Activated T-helper 1 cell treated with anti-CD3 and anti-CD28 coated beads, Interleukin-12 subunit alpha, Interleukin-12 subunit beta, Interleukin-2, Interleukin-4 antibody, amounts not matched to agents 30 ng/mL and 10 ng/mL and 1 ng/mL, durations not matched to agents 14 hours and 24 hours and 36 hours (primary cell): ENCODE measurements around the gene YES1. TPM values are rescaled to one million over a fixed set of nuclear protein-coding genes. Genes with fewer than 3 reads are reported as not detected.
"Not testable (repeated sequence)": the region's sequence is repeated elsewhere in the genome, so short reads cannot be mapped to it uniquely, and the experiment has no call there.

Source experiments
- DNase-seq: peaks from one replicate; pipeline ENCODE4 v3.0.0; 2021; ENCODE audit warnings: low spot score
- H3K27ac Mint-ChIP-seq: one replicate; pipeline ENCODE4 v1.8.0; 2021; ENCODE audit warnings: mild to moderate bottlenecking, mixed read lengths
- H3K27me3 Mint-ChIP-seq: one replicate; pipeline ENCODE4 v1.8.0; 2022; ENCODE audit warnings: mild to moderate bottlenecking, moderate library complexity, mixed read lengths; ENCODE audit not compliant: insufficient read depth
- H3K36me3 Mint-ChIP-seq: one replicate; pipeline ENCODE4 v1.8.0; 2021; ENCODE audit warnings: low read depth, mixed read lengths
- H3K4me1 Mint-ChIP-seq: one replicate; pipeline ENCODE4 v1.8.0; 2021; ENCODE audit warnings: low read depth, mixed read lengths
- H3K4me3 Mint-ChIP-seq: one replicate; pipeline ENCODE4 v1.8.0; 2021; ENCODE audit warnings: mild to moderate bottlenecking, moderate library complexity, mixed read lengths
- H3K9me3 Mint-ChIP-seq: one replicate; pipeline ENCODE4 v1.8.0; 2021; ENCODE audit warnings: mixed read lengths
- intact Hi-C: fragments of 100-400 bp; cut with micrococcal nuclease; formaldehyde crosslinking; loops from one replicate; pipeline ENCODE4 v1.15.1; 2024
- total RNA-seq: library from RNA; stranded (reverse); gene quantifications from 2 replicates; pipeline ENCODE4 v1.2.3, GENCODE V29; 2022

Gene YES1
- total RNA-seq, 1 donor from 2014 or later, result 18.5 TPM

GRCh38 chr18:799943-800342 lies 12.1 kb downstream of the YES1 start:
- H3K27ac Mint-ChIP-seq, result no peak overlapping the region
- intact Hi-C loops, result loop anchor here (5.0 kb wide), 1 partner anchor 38 kb away; no protein-coding TSS in a partner anchor
- no peaks in the 10 kb centered on the region for H3K9me3 Mint-ChIP-seq
- no peak overlapping the region for H3K4me3 Mint-ChIP-seq
- no peak for DNase-seq
- peaks cover 10% of the 10 kb centered on the region for H3K36me3 Mint-ChIP-seq
- H3K4me1 Mint-ChIP-seq, result peaks cover 48% of the 10 kb centered on the region
- H3K27me3 Mint-ChIP-seq, result no peaks in the 10 kb centered on the region

- not testable (repeated sequence) for H3K9me3 Mint-ChIP-seq, DNase-seq, H3K4me3 Mint-ChIP-seq, H3K27me3 Mint-ChIP-seq, H3K36me3 Mint-ChIP-seq, H3K27ac Mint-ChIP-seq
- intact Hi-C loops, result loop anchor here (5.0 kb wide), 1 partner anchor 33 kb away; no protein-coding TSS in a partner anchor
- H3K4me1 Mint-ChIP-seq, result peaks cover 42% of the 10 kb centered on the region
Observed at GRCh38 chr18:795383-795782, 16.7 kb downstream of the YES1 start.

- Mint-ChIP-seq H3K27me3 (no peaks in the 10 kb centered on the region), H3K4me3 (no peak overlapping the region), H3K4me1 (peaks cover 30% of the 10 kb centered on the region)
Observed at GRCh38 chr18:789397-789796, 22.6 kb downstream of the YES1 start.

GRCh38 chr18:785242-785641 lies 26.8 kb downstream of the YES1 start:
- intact Hi-C loops, result no loop called here
- H3K27ac Mint-ChIP-seq, result no peak overlapping the region
- H3K4me1 Mint-ChIP-seq, result peaks cover 32% of the 10 kb centered on the region
- H3K27me3 Mint-ChIP-seq, result no peaks in the 10 kb centered on the region
- no peak for DNase-seq
- H3K36me3 Mint-ChIP-seq, result no peaks in the 10 kb centered on the region
- no peak overlapping the region for H3K4me3 Mint-ChIP-seq
- no peaks in the 10 kb centered on the region for H3K9me3 Mint-ChIP-seq

More at GRCh38 chr18:789397-789796, 22.6 kb downstream of the YES1 start:
- intact Hi-C loops, result loop anchor here (2.0 kb wide), 1 partner anchor 41 kb away; no protein-coding TSS in a partner anchor
- Mint-ChIP-seq H3K9me3 (no peaks in the 10 kb centered on the region), H3K36me3 (no peaks in the 10 kb centered on the region), H3K27ac (no peak overlapping the region)
- DNase-seq, result no peak

GRCh38 chr18:784470-785172 lies 27.4 kb downstream of the YES1 start:
- Mint-ChIP-seq H3K27me3 (no peaks in the 10 kb centered on the region), H3K9me3 (no peaks in the 10 kb centered on the region), H3K36me3 (no peaks in the 10 kb centered on the region), H3K4me1 (peaks cover 34% of the 10 kb centered on the region), H3K27ac (no peak overlapping the region), H3K4me3 (no peak overlapping the region)
- DNase-seq, result no peak
- intact Hi-C loops, result no loop called here

GRCh38 chr18:778194-778927 lies 33.7 kb downstream of the YES1 start:
- H3K9me3 Mint-ChIP-seq, result no peaks in the 10 kb centered on the region
- intact Hi-C loops, result no loop called here

GRCh38 chr18:777021-777420 lies 35.0 kb downstream of the YES1 start:
- no peak overlapping the region for H3K4me3 Mint-ChIP-seq
- peaks cover 16% of the 10 kb centered on the region for H3K4me1 Mint-ChIP-seq
- no peaks in the 10 kb centered on the region for H3K27me3 Mint-ChIP-seq
- no peak for DNase-seq
- H3K9me3 Mint-ChIP-seq, result no peaks in the 10 kb centered on the region
- no peak overlapping the region for H3K27ac Mint-ChIP-seq
- H3K36me3 Mint-ChIP-seq, result peaks cover 10% of the 10 kb centered on the region
- intact Hi-C loops, result no loop called here

More at GRCh38 chr18:778194-778927, 33.7 kb downstream of the YES1 start:
- H3K27me3 Mint-ChIP-seq, result no peaks in the 10 kb centered on the region
- H3K4me3 Mint-ChIP-seq, result no peak overlapping the region
- DNase-seq, result no peak
- H3K4me1 Mint-ChIP-seq, result peaks cover 19% of the 10 kb centered on the region
- no peak overlapping the region for H3K27ac Mint-ChIP-seq
- peaks cover 10% of the 10 kb centered on the region for H3K36me3 Mint-ChIP-seq

- H3K27me3 Mint-ChIP-seq, H3K4me3 Mint-ChIP-seq, H3K36me3 Mint-ChIP-seq, H3K27ac Mint-ChIP-seq, H3K9me3 Mint-ChIP-seq, DNase-seq, intact Hi-C loops: not testable (repeated sequence)
- peaks cover 17% of the 10 kb centered on the region for H3K4me1 Mint-ChIP-seq
Observed at GRCh38 chr18:776044-776443, 36.0 kb downstream of the YES1 start.

GRCh38 chr18:774811-775210 lies 37.2 kb downstream of the YES1 start:
- no peak for DNase-seq
- H3K36me3 Mint-ChIP-seq, result peaks cover 13% of the 10 kb centered on the region
- H3K27ac Mint-ChIP-seq, result no peak overlapping the region
- H3K27me3 Mint-ChIP-seq, result no peaks in the 10 kb centered on the region
- intact Hi-C loops, result no loop called here
- H3K9me3 Mint-ChIP-seq, result no peaks in the 10 kb centered on the region
- no peak overlapping the region for H3K4me3 Mint-ChIP-seq
- peaks cover 18% of the 10 kb centered on the region for H3K4me1 Mint-ChIP-seq

GRCh38 chr18:773980-774624 lies 37.9 kb downstream of the YES1 start:
- intact Hi-C loops, result no loop called here
- no peak overlapping the region for H3K27ac Mint-ChIP-seq
- no peaks in the 10 kb centered on the region for H3K27me3 Mint-ChIP-seq
- no peaks in the 10 kb centered on the region for H3K9me3 Mint-ChIP-seq
- H3K4me3 Mint-ChIP-seq, result no peak overlapping the region
- H3K4me1 Mint-ChIP-seq, result peaks cover 18% of the 10 kb centered on the region
- peaks cover 13% of the 10 kb centered on the region for H3K36me3 Mint-ChIP-seq
- DNase-seq, result no peak

GRCh38 chr18:770583-770961 lies 41.5 kb downstream of the YES1 start:
- H3K4me3 Mint-ChIP-seq, result no peak overlapping the region
- H3K27ac Mint-ChIP-seq, result no peak overlapping the region
- intact Hi-C loops, result no loop called here

GRCh38 chr18:767961-768360 lies 44.1 kb downstream of the YES1 start:
- intact Hi-C loops, result no loop called here
- DNase-seq, result no peak
- H3K27me3 Mint-ChIP-seq, result no peaks in the 10 kb centered on the region
- peaks cover 12% of the 10 kb centered on the region for H3K4me1 Mint-ChIP-seq
- H3K4me3 Mint-ChIP-seq, result no peak overlapping the region
- no peak overlapping the region for H3K27ac Mint-ChIP-seq
- H3K9me3 Mint-ChIP-seq, result no peaks in the 10 kb centered on the region
- peaks cover 6% of the 10 kb centered on the region for H3K36me3 Mint-ChIP-seq

More at GRCh38 chr18:770583-770961, 41.5 kb downstream of the YES1 start:
- H3K9me3 Mint-ChIP-seq, result no peaks in the 10 kb centered on the region
- peaks cover 18% of the 10 kb centered on the region for H3K4me1 Mint-ChIP-seq
- DNase-seq, result no peak
- peaks cover 8% of the 10 kb centered on the region for H3K36me3 Mint-ChIP-seq
- no peaks in the 10 kb centered on the region for H3K27me3 Mint-ChIP-seq
